Activated CD8-positive, alpha-beta memory T cell treated with anti-CD3 and anti-CD28 coated beads for 1 hour (primary cell): Measurements from ENCODE around the gene HECTD3.
"Not testable (repeated sequence)": the region's sequence is repeated elsewhere in the genome, so short reads cannot be mapped to it uniquely, and the experiment has no call there.

Experiments
- DNase-seq, 2 donors: peaks; one replicate each; pipeline ENCODE4 v3.0.0-alpha.2; 2020; ENCODE audit warnings: low read depth in 1 of 2; ENCODE audit errors: extremely low read depth in 1 of 2

The HECTD3 gene

GRCh38 chr1:45014321-45015028, 3.4 kb upstream of the HECTD3 start:
- peak; percentile 60 to 62 for DNase-seq

- no peak for DNase-seq
Observed at GRCh38 chr1:45013551-45014209, 2.6 kb upstream of the HECTD3 start.

- DNase-seq = no peak
Observed at GRCh38 chr1:45012639-45013278, 1.6 kb upstream of the HECTD3 start.

- DNase-seq = peak; percentile 68 to 74
Observed at GRCh38 chr1:45011837-45012638, 914 bp upstream of the HECTD3 start, which contains the start of gene UROD. Gene UROD (plus strand): TSS chr1:45012254. CDS start chr1:45012266, 12 bp downstream.

GRCh38 chr1:45009956-45010854, 919 bp downstream of the HECTD3 start:
- DNase-seq = no peak

GRCh38 chr1:45009296-45009865, 1.7 kb downstream of the HECTD3 start:
- DNase-seq = no peak

GRCh38 chr1:45008516-45008915, 2.6 kb downstream of the HECTD3 start:
- DNase-seq = no peak

- no peak for DNase-seq
Observed at GRCh38 chr1:45008076-45008475, 3.0 kb downstream of the HECTD3 start.

GRCh38 chr1:45007311-45007710, 3.8 kb downstream of the HECTD3 start:
- no peak for DNase-seq

- no peak for DNase-seq
Observed at GRCh38 chr1:45005761-45006160, 5.4 kb downstream of the HECTD3 start.

GRCh38 chr1:45004281-45004920, 6.7 kb downstream of the HECTD3 start:
- DNase-seq = no peak

- no peak for DNase-seq
Observed at GRCh38 chr1:45003741-45004140, 7.4 kb downstream of the HECTD3 start.

- no peak for DNase-seq
Observed at GRCh38 chr1:45002650-45003645, 8.2 kb downstream of the HECTD3 start.

- DNase-seq = not testable (repeated sequence)
Observed at GRCh38 chr1:45001576-45001975, 9.5 kb downstream of the HECTD3 start.

GRCh38 chr1:45001011-45001481, 10.1 kb downstream of the HECTD3 start:
- DNase-seq = no peak

GRCh38 chr1:44999232-44999631, 11.9 kb downstream of the HECTD3 start:
- DNase-seq = no peak

GRCh38 chr1:44995467-44996238, 15.5 kb downstream of the HECTD3 start:
- DNase-seq = no peak
